Right atrium auricular region (tissue), 2 donors: Measurements from ENCODE around the gene AQP2. TPM values are rescaled to one million over a fixed set of nuclear protein-coding genes. Genes with fewer than 3 reads are reported as not detected.

ENCODE experiments used
- DNase-seq: peaks from one replicate; pipeline ENCODE4 v3.0.0-alpha.2; 2019; ENCODE audit warnings: low spot score
- H3K27ac ChIP-seq, 2 donors: fragments of 200-600 bp; sonication (generic); 1 replicate in 1 of 2; 2 replicates in 1 of 2; pipeline ENCODE4 v1.5.1; 2016 to 2019
- H3K27me3 ChIP-seq, 2 donors: fragments of 200-600 bp; sonication (generic); one replicate each; pipeline versions ENCODE4 v1.5.1 to v1.6.0; 2017 to 2019
- H3K36me3 ChIP-seq: fragments of 200-600 bp; sonication (generic); one replicate; pipeline ENCODE4 v1.5.1; 2016
- H3K4me1 ChIP-seq, 2 donors: fragments of 200-600 bp; sonication (generic); one replicate each; pipeline versions ENCODE4 v1.5.1 to v1.6.0; 2017 to 2019
- H3K4me3 ChIP-seq, 2 donors: fragments of 200-600 bp; sonication (generic); 1 replicate in 1 of 2; 2 replicates in 1 of 2; pipeline ENCODE4 v1.5.1; 2017 to 2019; ENCODE audit warnings: mild to moderate bottlenecking in 1 of 2, moderate library complexity in 1 of 2
- H3K9me3 ChIP-seq, 2 donors: fragments of 200-600 bp; sonication (generic); one replicate each; pipeline ENCODE4 v1.5.1; 2019
- total RNA-seq, 2 donors: library from RNA; depleted of rRNA; stranded (reverse); fragments of >200 nt; gene quantifications; one replicate each; pipeline ENCODE4 v1.1.0, GENCODE V29; 2016
- TF ChIP-seq, protein P1 (sequence below), 2 donors: fragments of 200-600 bp; sonication (generic); IDR thresholded peaks; one replicate each; pipeline ENCODE4 v1.5.1; 2019; ENCODE audit warnings: antibody characterized with exemption in 2 of 2

Gene AQP2
- total RNA-seq, 2 donors from 2014 or later, result 0.83 TPM; not detected in 1

DNA sequence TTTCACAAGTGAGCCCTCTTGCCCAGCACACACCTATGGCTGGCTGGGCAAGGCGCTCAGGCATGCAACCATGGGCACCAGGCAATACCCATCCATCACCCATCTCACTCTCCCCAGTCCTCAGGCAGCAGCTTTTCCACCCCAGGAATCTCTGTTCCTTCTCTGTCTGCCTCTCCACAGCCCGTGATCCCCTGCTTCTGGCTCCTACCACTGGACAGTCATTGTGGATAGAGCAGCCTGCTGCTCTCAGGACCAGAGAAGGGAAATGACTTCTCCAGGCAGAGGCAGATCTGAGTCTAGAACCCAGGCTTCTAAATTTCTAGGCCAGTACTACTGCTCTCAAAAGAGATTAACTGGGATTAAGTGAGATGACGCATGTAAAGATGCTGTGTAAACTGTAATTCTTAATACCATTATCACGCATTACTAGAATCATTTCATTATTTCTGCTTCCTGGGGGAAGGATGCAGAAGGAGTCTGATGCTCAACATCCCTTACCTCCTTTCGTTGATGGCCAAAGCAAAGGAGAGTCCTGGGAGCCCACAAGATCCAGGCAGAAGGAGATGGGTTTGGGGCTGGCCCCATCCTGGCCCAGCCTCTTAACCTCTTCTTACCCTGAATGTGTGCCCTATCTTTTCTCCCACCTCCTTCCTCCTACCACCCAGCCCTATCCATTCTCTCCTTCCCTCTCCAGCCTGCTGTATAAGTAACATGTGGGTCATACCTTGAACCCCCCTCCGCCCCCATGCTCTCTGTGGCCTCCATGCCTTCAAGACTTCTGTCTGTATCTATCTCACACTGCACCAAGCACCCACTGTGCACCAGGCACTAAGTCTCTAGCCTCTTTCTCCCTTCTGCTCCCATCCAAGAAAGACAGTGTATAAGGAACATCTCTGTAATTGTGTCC is 6.4 kb downstream of the AQP2 start:
- Histone ChIP-seq H3K36me3 (no peaks in the 10 kb centered on the region), H3K27me3 (peaks cover 7% of the 10 kb centered on the region in 2 donors), H3K27ac (no peak overlapping the region), H3K9me3 (no peaks in the 10 kb centered on the region), H3K4me1 (peaks cover 0 to 22% of the 10 kb centered on the region in 2 donors), H3K4me3 (no peak overlapping the region)
- TF ChIP-seq, protein P1, sequence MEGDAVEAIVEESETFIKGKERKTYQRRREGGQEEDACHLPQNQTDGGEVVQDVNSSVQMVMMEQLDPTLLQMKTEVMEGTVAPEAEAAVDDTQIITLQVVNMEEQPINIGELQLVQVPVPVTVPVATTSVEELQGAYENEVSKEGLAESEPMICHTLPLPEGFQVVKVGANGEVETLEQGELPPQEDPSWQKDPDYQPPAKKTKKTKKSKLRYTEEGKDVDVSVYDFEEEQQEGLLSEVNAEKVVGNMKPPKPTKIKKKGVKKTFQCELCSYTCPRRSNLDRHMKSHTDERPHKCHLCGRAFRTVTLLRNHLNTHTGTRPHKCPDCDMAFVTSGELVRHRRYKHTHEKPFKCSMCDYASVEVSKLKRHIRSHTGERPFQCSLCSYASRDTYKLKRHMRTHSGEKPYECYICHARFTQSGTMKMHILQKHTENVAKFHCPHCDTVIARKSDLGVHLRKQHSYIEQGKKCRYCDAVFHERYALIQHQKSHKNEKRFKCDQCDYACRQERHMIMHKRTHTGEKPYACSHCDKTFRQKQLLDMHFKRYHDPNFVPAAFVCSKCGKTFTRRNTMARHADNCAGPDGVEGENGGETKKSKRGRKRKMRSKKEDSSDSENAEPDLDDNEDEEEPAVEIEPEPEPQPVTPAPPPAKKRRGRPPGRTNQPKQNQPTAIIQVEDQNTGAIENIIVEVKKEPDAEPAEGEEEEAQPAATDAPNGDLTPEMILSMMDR (IDR thresholded peaks at IDR 0.05), result no peak
- DNase-seq, result no peak

DNA sequence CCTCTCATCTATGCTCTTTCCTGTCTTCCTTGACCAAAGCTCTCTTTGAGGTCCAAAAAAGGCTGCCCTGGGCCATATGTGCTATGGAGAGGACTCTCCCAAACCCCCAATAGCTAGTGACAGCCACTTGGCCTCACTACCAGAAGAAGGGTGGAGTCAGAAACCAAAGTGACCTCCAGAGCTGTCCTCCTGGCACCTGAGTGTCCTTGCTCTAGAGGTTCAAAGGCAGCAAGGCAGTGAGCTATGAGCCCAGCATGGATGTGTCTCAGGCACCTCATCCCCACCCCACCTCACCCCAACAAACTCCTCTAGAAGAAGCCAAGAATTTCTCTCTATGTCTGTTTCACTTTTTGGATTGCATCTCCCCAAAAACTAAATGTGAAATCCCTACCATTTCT is 7.0 kb downstream of the AQP2 start:
- H3K4me3 ChIP-seq, result no peak overlapping the region
- TF ChIP-seq, protein P1 (IDR thresholded peaks at IDR 0.05), result no peak
- DNase-seq, result no peak
- H3K9me3 ChIP-seq, result no peaks in the 10 kb centered on the region
- no peaks in the 10 kb centered on the region for H3K36me3 ChIP-seq
- peaks cover 0 to 29% of the 10 kb centered on the region in 2 donors for H3K4me1 ChIP-seq
- peaks cover 7% of the 10 kb centered on the region in 2 donors for H3K27me3 ChIP-seq
- H3K27ac ChIP-seq, result no peak overlapping the region

DNA sequence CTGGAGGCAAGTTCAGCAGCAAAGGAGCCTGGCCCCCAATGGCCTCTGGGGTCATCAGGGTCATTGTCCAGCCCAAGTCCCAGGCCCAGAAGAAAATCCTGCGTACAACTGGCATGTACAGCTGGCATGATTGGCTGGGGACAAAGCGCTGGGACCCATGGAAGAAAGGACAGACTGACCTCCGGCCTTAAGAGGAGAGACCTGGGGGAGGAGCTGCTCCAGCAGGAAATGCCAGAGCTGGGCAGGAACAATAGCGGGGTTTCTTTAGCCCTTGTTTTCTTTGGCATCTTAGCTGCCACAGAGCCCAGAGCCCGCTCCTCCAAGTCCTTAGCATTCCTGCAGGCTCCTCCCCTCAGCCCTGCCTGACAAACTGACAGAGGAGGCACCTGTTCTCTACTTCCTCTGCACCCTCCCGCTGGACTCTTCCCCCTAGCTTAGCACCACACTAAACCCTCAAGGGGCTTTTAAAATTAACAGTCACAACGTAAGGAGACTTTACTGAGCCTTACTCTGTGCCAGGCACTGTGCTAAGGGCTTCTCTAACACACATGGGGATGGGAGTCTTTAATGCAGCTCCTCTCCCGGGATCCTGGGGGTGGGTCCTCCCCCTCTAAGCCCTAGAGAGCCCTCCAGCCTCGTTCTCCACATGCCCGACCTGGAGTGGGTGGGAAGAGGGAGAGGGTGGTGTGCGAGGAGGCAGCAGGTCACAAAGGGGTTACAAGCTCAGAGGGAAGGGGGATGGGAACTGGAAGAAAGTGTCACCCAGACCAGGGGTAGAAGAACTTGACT is 9.3 kb downstream of the AQP2 start:
- H3K9me3 ChIP-seq, result no peaks in the 10 kb centered on the region
- H3K4me3 ChIP-seq, result no peak overlapping the region
- TF ChIP-seq, protein P1 (IDR thresholded peaks at IDR 0.05), result no peak
- peaks cover 0 to 39% of the 10 kb centered on the region in 2 donors for H3K4me1 ChIP-seq
- no peak for DNase-seq
- H3K27me3 ChIP-seq, result peaks cover 6 to 7% of the 10 kb centered on the region in 2 donors
- no peak overlapping the region for H3K27ac ChIP-seq
- H3K36me3 ChIP-seq, result no peaks in the 10 kb centered on the region

DNA sequence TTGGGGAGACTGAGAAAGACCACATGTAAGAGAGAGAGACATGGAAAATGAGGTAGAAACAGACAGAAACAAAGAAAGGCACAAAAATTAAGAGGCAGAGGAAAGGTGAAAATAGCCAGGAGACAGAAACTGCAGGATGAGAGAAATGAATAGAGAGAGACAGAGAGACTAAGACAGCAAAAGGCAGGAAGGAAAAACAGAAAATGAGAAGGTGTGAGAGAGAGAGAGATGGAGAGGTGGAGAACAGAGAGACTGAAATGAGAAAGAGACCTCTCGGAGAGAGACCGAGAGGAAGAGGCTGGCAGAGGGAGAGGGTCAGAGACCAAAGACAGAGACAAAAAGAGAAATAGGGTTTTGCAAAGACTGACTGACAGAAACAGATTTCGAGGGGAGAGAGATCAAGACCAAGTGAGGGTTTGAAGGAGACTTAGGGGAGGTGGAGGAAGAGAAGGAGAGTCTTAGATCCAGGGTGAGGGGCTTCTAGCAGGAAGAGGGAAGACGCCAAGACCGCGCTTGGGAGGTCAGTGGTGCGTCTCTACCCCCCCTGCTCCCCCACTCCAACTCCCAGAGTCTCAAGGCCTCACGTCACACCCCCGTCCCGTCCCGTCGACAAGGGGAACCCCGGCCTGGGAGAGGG is 10.1 kb downstream of the AQP2 start:
- H3K4me3 ChIP-seq, result peak overlapping the region in 1 of 2 donors; percentile 42
- H3K9me3 ChIP-seq, result no peaks in the 10 kb centered on the region
- H3K27me3 ChIP-seq, result peaks cover 0 to 2% of the 10 kb centered on the region in 2 donors
- no peak for DNase-seq
- TF ChIP-seq, protein P1 (IDR thresholded peaks at IDR 0.05), result no peak
- no peak overlapping the region for H3K27ac ChIP-seq
- H3K4me1 ChIP-seq, result peaks cover 0 to 35% of the 10 kb centered on the region in 2 donors
- no peaks in the 10 kb centered on the region for H3K36me3 ChIP-seq

DNA sequence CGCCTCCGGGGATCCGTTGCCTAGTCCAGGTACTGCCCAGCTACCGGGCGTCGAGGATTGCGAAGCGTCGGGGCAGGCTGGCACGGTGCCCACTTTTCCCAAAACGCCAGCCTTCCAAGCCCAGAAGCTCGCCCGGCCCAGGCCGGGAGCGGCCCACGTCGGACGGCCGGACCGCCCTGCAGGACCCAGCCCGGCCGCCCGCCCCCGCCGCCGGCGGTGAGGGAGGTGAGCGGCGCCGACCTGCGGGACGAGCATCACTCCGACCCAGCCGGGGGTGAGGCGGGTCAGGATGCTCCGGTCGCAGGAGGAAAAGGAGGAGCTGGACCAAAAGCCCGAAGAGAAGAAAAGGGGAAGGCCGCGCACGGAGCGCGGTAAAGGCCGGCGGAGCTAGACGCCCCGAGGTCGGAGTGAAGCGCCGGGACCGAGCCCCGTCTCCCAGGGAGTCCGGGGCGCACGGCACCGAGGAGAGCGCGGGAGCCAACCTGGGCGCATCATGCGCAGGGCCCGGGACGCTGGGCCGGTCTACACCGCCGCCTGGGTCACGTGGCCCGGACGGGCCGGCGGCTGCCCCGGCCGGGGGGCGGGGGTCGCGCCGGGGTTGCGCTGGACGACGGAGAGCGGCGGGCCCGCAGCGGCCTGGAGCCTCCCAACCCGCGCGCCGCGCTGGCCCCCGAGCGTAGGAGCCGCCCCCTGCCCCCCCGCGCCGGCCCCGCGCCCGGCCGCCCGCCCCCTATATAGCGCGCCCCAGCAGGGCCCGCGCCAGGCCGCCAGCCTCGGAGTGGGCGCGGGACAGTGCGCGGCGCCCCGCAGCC is 10.8 kb downstream of the AQP2 start, which contains the start of gene AQP5:
AQP5 (plus strand) TSS at position 762 of the 812 bp plus-strand sequence. CDS start 146 bp downstream, outside the sequence.
- peak within 1 kb of the TSS in 1 of 2 donors; percentile 16 for H3K27ac ChIP-seq
- no peak for DNase-seq
- H3K4me3 ChIP-seq, result peak within 1 kb of the TSS; percentile 30 to 42
- H3K9me3 ChIP-seq, result no peaks in the 10 kb centered on the region
- no peaks in the 10 kb centered on the region for H3K27me3 ChIP-seq
- no peaks in the 10 kb centered on the region for H3K36me3 ChIP-seq
- TF ChIP-seq, protein P1 (IDR thresholded peaks at IDR 0.05), result no peak
- peaks cover 0 to 33% of the 10 kb centered on the region in 2 donors for H3K4me1 ChIP-seq
